PC-9 (cell line): ENCODE data around the gene SMDT1.
"Not testable (repeated sequence)": the region's sequence is repeated elsewhere in the genome, so short reads cannot be mapped to it uniquely, and the experiment has no call there.

Experiments used
- EZH2 ChIP-seq: fragments of 200-600 bp; sonication (generic); IDR thresholded peaks from 2 replicates; pipeline ENCODE4 v1.8.0; 2017; ENCODE audit warnings: antibody characterized with exemption, low read depth
- TF ChIP-seq, protein P1 (sequence below): fragments of 200-600 bp; sonication (generic); conservative IDR thresholded peaks from 2 replicates; pipeline ENCODE4 v1.6.1; 2017; ENCODE audit warnings: mixed run types, antibody characterized with exemption, mild to moderate bottlenecking, moderate library complexity

DNA sequence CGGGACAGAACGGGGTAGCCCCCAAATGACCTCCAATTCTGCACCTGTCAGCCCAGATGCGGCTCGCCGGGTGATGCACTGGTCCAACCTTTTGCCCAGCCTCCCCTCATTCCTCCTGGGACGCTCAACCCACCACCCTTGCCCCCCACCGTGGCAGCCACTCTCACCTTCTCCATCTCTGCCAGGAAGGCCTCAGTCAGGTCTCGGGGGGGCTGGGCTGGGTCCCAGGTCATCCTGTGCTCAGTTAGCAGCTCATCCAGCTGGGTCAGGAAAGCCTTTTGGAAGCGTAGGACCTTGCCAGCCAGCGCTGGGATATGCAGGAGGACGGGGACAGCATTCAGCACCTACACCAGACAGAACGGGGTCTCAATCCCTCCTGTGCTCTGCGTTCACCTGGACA lies 48.5 kb downstream of the SMDT1 start:
- TF ChIP-seq, protein P1, sequence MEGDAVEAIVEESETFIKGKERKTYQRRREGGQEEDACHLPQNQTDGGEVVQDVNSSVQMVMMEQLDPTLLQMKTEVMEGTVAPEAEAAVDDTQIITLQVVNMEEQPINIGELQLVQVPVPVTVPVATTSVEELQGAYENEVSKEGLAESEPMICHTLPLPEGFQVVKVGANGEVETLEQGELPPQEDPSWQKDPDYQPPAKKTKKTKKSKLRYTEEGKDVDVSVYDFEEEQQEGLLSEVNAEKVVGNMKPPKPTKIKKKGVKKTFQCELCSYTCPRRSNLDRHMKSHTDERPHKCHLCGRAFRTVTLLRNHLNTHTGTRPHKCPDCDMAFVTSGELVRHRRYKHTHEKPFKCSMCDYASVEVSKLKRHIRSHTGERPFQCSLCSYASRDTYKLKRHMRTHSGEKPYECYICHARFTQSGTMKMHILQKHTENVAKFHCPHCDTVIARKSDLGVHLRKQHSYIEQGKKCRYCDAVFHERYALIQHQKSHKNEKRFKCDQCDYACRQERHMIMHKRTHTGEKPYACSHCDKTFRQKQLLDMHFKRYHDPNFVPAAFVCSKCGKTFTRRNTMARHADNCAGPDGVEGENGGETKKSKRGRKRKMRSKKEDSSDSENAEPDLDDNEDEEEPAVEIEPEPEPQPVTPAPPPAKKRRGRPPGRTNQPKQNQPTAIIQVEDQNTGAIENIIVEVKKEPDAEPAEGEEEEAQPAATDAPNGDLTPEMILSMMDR, result not testable (repeated sequence)
- not testable (repeated sequence) for TF ChIP-seq EZH2
